ENCODE data around the gene TBL3.

DNA sequence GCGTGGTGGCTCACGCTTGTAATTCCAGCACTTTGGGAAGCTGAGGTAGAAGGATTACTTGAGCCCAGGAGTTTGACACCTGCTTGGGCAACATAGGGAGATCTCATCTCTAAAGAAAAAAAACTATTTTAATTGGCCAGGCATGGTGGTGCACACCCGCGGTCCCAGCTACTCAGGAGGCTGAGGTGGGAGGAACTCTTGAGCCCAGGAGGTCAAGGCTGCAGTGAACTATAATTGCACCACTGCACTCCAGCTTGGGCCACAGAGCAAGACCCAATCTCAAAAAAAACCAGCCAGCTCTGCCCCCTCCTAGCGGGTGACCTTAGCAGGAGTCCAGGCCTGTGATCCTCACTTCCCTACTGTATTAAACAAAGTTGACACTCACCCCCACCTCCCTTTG lies 47.8 kb upstream of the TBL3 start:
- TF ChIP-seq, protein P1, sequence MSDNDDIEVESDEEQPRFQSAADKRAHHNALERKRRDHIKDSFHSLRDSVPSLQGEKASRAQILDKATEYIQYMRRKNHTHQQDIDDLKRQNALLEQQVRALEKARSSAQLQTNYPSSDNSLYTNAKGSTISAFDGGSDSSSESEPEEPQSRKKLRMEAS (IDR thresholded peaks at IDR 0.05) = no peak
- TF ChIP-seq YY1 (IDR thresholded peaks at IDR 0.05; ENCODE audit: low read depth, low read length) = no peak
- TF ChIP-seq, protein P2, sequence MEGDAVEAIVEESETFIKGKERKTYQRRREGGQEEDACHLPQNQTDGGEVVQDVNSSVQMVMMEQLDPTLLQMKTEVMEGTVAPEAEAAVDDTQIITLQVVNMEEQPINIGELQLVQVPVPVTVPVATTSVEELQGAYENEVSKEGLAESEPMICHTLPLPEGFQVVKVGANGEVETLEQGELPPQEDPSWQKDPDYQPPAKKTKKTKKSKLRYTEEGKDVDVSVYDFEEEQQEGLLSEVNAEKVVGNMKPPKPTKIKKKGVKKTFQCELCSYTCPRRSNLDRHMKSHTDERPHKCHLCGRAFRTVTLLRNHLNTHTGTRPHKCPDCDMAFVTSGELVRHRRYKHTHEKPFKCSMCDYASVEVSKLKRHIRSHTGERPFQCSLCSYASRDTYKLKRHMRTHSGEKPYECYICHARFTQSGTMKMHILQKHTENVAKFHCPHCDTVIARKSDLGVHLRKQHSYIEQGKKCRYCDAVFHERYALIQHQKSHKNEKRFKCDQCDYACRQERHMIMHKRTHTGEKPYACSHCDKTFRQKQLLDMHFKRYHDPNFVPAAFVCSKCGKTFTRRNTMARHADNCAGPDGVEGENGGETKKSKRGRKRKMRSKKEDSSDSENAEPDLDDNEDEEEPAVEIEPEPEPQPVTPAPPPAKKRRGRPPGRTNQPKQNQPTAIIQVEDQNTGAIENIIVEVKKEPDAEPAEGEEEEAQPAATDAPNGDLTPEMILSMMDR (IDR thresholded peaks at IDR 0.05; ENCODE audit: control extremely low read depth in 1 of 3, insufficient read depth in 1 of 3, low read depth in 1 of 3, low read length in 3 of 3) = no peak
- no peak for TF ChIP-seq EP300 (IDR thresholded peaks at IDR 0.05; ENCODE audit: borderline replicate concordance in 1 of 2, low read depth in 2 of 2, low read length in 2 of 2)
- no peak for TF ChIP-seq HDAC6 (IDR thresholded peaks at IDR 0.05; ENCODE audit: low read depth, low read length)
- TF ChIP-seq JUND (IDR thresholded peaks at IDR 0.05; ENCODE audit: low read length) = no peak
- TF ChIP-seq CHD2 (IDR thresholded peaks at IDR 0.05; ENCODE audit: low read length) = no peak

All from H1 (cell line).